Fibroblast of skin of right biceps (primary cell): ENCODE data around the gene ANKLE2.
"Not testable (repeated sequence)": the region's sequence is repeated elsewhere in the genome, so short reads cannot be mapped to it uniquely, and the experiment has no call there.

Experiments used
- DNase-seq: peaks from one replicate; pipeline ENCODE4 v3.0.0-alpha.2; 2013

Gene ANKLE2

DNA sequence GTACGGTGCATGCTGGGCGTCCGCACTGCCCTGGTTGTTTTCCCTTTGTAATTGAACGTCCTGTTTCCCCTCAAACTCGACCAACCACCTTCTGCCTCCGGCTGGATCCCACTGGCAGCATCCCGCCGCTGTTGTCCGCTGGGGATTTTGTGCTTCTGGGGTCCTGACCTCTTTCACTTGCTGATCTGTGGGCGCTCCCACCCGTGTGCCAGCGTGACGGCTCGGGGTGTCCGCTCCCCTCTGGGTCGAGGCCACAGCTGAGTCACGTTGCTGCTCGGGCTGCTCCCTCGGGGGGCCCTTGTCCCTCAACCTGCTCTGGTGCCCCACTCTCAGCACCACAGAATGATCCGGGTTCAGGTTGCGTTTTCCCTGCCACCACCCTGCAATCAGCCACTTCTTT lies 43.0 kb downstream of the ANKLE2 start:
- DNase-seq, result no peak

- no peak for DNase-seq
Observed at GRCh38 chr12:132717531-132718387, 43.9 kb downstream of the ANKLE2 start.

GRCh38 chr12:132717011-132717410 lies 44.6 kb downstream of the ANKLE2 start:
- no peak for DNase-seq

GRCh38 chr12:132716356-132716755 lies 45.3 kb downstream of the ANKLE2 start:
- no peak for DNase-seq

GRCh38 chr12:132715874-132716273 lies 45.8 kb downstream of the ANKLE2 start:
- no peak for DNase-seq

- DNase-seq, result no peak
Observed at GRCh38 chr12:132713123-132713522, 48.5 kb downstream of the ANKLE2 start.

DNA sequence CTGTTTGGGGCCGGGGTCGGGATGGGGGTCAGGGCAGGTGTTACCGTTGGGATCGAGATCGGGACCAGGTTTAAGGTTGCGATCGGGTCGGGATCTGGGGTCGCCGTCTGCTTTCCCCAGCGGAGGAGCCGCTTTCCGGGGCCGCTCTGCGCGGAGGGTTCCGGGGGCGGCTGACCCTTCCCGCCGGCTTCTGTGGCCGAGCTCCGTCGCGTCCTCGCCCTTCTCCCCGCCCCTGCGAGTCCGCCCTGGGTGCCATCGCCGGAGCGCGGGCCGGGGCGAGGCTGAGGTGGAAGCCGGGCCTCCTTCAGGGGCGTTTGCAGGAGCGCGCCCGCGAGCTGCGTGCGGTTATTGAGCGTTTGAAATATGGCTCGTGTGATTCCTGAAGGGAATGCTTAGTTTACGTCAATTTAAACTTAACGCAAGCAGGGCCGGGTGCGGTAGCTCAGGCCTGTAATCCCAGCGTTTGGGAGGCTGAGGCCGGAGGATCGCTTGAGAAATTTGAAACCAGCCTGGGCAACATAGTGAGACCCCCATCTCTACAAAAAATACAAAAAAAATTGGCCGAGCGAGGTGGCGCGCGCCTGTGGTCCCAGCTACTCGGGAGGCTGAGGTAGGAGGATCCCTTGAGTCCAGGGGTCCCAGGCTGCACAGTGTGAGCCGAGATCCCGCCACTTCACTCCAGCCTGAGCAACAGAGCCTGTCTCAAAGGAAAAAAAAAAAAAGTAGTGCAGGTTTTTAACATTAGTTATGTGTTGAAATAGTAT lies 50.4 kb downstream of the ANKLE2 start:
- DNase-seq, result no peak

DNA sequence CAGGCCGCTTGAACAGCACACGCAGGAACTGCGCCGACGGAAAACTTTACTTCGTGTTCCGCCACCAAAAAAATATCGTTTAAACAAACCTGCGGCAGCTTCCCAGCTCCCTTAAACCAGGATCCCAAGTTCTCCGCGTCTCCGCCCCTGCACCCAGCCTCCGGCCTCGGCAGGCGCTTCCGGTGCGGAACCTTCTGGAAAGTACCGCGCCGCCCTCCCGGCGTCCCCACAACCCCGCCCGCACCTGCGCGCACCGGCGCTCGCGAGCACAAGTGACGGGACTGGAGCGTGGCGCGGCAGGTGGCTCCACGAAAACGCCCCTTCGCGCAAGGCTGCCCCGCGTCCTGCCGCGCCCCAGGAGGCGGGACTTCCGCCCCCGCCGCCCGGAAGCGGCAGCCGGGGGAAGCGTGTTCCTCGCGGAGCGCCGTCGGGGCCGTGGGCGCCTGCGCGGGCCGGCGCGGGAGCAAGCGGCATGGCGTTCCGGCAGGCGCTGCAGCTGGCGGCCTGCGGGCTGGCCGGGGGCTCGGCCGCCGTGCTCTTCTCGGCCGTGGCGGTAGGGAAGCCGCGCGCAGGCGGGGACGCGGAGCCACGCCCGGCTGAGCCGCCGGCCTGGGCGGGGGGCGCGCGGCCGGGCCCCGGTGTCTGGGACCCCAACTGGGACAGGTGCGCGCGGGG lies 51.1 kb downstream of the ANKLE2 start, which contains the start of gene PGAM5:
Gene PGAM5, plus strand, starts transcription at position 438 of the 675 bp plus-strand sequence. Its CDS starts 35 bp downstream, at position 473.
- peak; percentile 80 for DNase-seq

- DNase-seq, result no peak
Observed at GRCh38 chr12:132710043-132710404, 51.6 kb downstream of the ANKLE2 start.

DNA sequence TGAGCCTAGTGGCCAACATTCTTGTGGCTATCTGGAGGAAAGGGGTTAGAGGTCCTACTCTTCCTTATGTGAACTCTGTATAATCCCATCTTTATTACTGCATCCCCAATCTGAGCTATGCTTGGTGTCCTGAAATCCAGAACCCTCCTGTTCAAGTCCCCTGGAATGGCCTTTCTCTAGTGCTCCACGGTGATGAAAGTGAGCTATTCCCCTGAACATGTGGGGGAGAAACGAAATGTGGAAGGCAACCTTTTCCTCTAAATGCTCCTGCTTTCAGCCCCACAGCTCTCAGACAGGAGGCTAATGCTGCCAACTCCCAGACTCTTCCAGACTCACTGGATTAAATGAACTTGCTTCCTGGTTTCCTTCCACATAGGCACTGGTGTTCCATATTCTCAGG lies 53.5 kb downstream of the ANKLE2 start:
- no peak for DNase-seq

GRCh38 chr12:132707241-132707640 lies 54.4 kb downstream of the ANKLE2 start:
- DNase-seq, result no peak

- no peak for DNase-seq
Observed at GRCh38 chr12:132703641-132704040, 58.0 kb downstream of the ANKLE2 start.

- no peak for DNase-seq
Observed at GRCh38 chr12:132702640-132703039, 59.0 kb downstream of the ANKLE2 start.

DNA sequence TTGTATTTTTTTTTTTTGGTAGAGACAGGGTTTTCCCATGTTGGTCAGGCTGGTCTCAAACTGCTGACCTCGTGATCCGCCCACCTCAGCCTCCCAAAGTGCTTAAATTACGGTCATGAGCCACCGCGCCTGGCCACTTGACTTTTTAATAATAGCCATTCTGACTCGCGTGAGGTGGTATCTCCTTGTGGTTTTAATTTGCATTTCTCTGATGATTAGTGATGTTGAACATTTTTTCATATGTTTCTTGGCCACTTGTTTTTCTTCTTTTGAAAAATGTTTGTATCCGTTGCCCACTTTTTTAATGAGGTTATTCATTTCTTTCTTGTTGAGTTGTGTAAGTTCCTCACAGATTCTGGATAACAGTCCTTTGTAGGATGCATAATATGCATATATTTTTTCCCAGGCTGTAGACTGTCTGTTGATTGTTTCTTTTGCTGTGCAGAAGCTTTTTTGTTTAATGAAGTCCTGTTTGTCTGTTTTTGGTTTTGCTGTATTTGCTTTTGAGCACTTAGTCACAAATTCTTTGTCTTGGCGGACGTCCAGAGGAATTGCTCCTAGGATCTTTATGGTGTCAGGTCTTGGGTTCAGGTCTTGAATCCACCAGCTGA lies 61.3 kb downstream of the ANKLE2 start:
- peak; percentile 51 for DNase-seq

- no peak for DNase-seq
Observed at GRCh38 chr12:132698341-132698740, 63.3 kb downstream of the ANKLE2 start.

- no peak for DNase-seq
Observed at GRCh38 chr12:132695431-132695830, 66.2 kb downstream of the ANKLE2 start.

- DNase-seq, result not testable (repeated sequence)
Observed at GRCh38 chr12:132694888-132695287, 66.7 kb downstream of the ANKLE2 start.

DNA sequence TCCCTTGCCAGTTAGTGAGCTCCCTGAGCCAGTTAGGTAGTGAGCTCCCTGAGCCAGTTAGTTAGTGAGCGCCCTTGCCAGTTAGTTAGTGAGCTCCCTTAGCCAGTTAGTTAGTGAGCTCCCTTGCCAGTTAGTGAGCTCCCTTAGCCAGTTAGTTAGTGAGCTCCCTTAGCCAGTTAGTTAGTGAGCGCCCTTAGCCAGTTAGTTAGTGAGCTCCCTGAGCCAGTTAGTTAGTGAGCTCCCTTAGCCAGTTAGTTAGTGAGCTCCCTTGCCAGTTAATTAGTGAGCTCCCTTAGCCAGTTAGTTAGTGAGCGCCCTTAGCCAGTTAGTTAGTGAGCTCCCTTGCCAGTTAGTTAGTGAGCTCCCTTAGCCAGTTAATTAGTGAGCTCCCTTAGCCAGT lies 69.6 kb downstream of the ANKLE2 start:
- not testable (repeated sequence) for DNase-seq

DNA sequence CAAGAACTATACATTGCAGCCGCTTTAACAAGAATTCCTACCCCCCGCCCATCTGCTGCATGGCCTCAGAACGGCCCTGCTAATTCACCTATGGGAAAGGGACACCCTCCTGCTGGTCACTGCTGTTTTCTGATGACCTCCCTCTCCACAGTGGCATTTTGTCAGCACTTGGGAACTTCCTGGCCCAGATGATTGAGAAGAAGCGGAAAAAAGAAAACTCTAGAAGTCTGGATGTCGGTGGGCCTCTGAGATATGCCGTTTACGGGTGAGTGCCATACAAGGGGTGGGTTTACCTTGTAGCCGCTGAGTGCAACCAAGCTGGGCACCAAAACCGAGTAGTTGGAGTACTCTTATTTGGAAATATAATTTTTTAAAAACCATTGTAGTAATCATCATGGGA lies 71.5 kb downstream of the ANKLE2 start:
- DNase-seq, result no peak

GRCh38 chr12:132689227-132689626 lies 72.4 kb downstream of the ANKLE2 start:
- DNase-seq, result no peak

- DNase-seq, result peak; percentile 97
Observed at GRCh38 chr12:132687211-132688164, 74.1 kb downstream of the ANKLE2 start, which contains the start of the genes POLE and PXMP2. TSS of gene POLE (minus strand) at chr12:132687342. CDS start at chr12:132687315, 27 bp downstream. TSS of gene PXMP2 (plus strand) at chr12:132687587. CDS start at chr12:132687671, 84 bp downstream.

DNA sequence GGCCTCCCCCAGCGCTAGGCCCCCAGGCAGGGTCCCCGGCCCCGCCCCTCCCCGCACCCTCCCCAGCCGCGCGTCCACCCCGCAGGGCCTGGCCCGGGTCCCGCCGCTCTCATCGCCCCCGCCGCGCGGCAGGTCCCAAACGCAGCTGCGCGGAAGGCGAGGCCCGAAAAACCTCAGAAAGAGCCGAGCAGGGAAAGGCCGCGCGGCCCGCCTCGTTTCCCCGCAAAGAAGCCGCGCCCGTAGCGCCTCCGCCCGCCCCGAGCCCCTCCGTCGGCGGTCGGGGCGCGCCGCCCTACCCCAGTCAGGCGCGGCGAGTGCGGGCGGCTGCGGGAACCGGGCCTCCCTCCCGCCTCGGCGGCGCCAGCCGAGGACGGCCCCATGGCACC lies 74.8 kb downstream of the ANKLE2 start:
- no peak for DNase-seq
